Measurements from ENCODE around the gene SEPTIN2.
"Not testable (repeated sequence)": the region's sequence is repeated elsewhere in the genome, so short reads cannot be mapped to it uniquely, and the experiment has no call there.

The SEPTIN2 gene

DNA sequence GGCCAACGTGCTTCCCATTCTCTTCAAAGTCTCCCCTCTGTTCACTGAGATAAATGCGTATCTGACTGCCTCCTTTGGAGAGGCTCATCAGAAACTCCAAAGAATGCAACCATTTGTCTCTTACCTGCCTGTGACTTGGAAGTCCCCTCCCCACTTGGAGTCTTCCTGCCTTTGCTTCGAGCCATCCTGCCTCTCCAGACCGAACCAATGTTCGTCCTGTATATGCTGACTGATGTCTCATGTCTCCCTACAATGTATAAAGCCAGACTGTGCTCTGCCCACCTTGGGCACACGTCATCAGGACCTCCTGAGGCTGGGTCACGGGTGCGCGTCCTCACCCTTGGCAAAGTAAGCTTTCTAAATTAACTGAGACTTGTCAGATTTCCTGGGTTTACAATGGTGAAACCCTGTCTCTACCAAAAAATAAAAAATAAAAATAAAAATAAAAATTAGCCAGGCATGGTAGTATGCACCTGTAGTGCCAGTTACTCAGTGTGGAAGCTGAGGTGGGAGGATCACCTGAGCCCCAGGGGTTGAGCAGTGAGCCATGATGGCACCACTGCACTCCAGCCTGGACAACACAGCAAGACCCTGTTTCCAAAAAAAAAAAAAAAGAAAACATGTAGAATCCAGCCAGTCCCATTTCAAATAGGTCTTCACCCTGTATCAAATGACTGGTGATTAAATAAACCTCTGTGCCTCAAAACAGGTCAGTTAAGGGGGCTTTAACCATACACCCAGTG, 29.2 kb upstream of the SEPTIN2 start:
- TF ChIP-seq Cebpa-rat (IDR thresholded peaks at IDR 0.05): no peak
- Histone ChIP-seq H3K4me2 (no peak overlapping the region), H3K27me3 (no peaks in the 10 kb centered on the region), H3K4me1 (peaks cover 19% of the 10 kb centered on the region), H4K20me1 (peaks cover 97% of the 10 kb centered on the region), H3K9ac (no peak overlapping the region), H3K27ac (no peak overlapping the region), H3K4me3 (no peak overlapping the region), H3K9me3 (no peaks in the 10 kb centered on the region), H3K36me3 (peaks cover 25% of the 10 kb centered on the region; the same call in 1 of the 2 replicates)

DNA sequence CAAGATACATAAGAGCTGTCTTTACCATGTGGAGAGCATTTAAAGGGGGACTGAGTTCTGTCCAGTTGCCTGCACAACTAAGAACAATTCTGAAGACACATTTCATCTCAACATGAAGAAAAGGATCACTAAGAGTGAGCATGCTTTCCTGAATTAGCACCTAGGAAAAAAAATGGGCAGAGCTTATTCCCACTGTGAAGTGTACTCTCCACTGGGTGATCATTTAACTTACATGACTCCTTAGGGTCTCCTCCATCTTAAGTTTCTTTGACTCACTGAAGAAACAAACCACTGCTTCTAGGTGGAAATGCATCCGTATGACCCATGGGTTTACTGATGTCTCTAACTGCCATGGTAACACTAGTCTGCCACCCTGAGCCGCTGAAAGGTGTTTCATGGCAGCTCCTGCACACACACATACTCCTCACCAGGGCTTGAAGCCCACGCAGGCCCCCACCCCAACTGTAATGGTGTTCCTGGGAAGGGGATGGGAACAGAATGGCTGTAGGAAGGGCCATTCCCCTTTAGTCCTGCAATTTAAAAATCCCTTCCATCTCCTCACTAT, 27.3 kb upstream of the SEPTIN2 start:
- H3K27ac ChIP-seq: no peak overlapping the region
- H3K27me3 ChIP-seq: no peaks in the 10 kb centered on the region
- H3K9ac ChIP-seq: no peak overlapping the region
- H3K4me1 ChIP-seq: peaks cover 37% of the 10 kb centered on the region
- H4K20me1 ChIP-seq: peaks cover 98% of the 10 kb centered on the region
- H3K4me2 ChIP-seq: no peak overlapping the region
- peaks cover 25% of the 10 kb centered on the region; the same call in 1 of the 2 replicates for H3K36me3 ChIP-seq
- no peak for TF ChIP-seq Cebpa-rat (IDR thresholded peaks at IDR 0.05)
- H3K4me3 ChIP-seq: no peak overlapping the region
- no peaks in the 10 kb centered on the region for H3K9me3 ChIP-seq

DNA sequence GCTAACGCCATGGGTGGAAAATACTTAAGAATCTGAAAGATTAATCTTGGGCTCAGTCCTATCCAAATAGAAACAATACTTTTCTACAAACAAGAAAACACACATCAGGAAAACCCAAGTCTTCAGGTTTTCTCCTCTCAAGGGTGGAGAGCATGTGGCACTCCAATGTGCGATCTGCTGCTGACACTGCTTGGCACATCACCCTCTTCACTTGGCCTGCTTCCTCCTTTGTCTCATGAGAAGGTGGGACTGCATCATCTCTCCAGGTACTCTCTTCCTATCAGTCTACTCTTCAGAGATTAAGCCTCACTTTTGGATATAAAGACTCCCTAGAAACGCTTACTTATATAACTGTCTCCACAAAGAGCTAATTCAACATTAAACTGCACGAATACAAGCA, 26.7 kb upstream of the SEPTIN2 start:
- Histone ChIP-seq H3K9ac (no peak overlapping the region), H4K20me1 (peaks cover 98% of the 10 kb centered on the region), H3K36me3 (peaks cover 25% of the 10 kb centered on the region; the same call in 1 of the 2 replicates), H3K4me1 (peaks cover 38% of the 10 kb centered on the region), H3K9me3 (no peaks in the 10 kb centered on the region), H3K27me3 (no peaks in the 10 kb centered on the region), H3K4me3 (no peak overlapping the region), H3K27ac (no peak overlapping the region), H3K4me2 (no peak overlapping the region)
- no peak for TF ChIP-seq Cebpa-rat (IDR thresholded peaks at IDR 0.05)

DNA sequence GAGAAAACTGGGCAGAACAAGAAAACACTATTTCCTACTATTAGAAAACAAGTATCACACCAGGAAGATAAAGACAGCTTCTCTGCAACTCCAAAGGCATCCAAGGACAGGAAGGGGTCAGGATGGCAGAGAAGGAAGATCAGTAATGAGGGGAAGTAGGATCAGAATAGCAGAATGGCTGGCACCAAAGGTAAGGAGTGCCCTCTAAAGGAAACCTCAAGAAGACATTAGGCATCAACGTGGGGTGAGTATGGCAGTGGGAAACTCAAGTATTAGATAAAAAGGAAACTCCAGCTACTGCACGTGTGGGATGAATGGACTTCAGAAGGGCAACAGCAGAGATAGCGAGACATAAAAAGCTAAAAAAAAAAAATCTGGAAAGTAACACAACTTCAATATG, 26.1 kb upstream of the SEPTIN2 start:
- Histone ChIP-seq H3K27ac (no peak overlapping the region), H3K9ac (no peak overlapping the region), H3K36me3 (peaks cover 25% of the 10 kb centered on the region; the same call in 1 of the 2 replicates), H3K4me3 (no peak overlapping the region), H3K4me1 (peaks cover 32% of the 10 kb centered on the region), H3K4me2 (no peak overlapping the region), H3K9me3 (no peaks in the 10 kb centered on the region), H3K27me3 (no peaks in the 10 kb centered on the region), H4K20me1 (peaks cover 97% of the 10 kb centered on the region)
- no peak for TF ChIP-seq Cebpa-rat (IDR thresholded peaks at IDR 0.05)

GRCh38 chr2:241291153-241291552, 24.6 kb upstream of the SEPTIN2 start:
- Histone ChIP-seq H3K27ac (no peak overlapping the region), H3K9ac (no peak overlapping the region), H3K9me3 (0 out of 2 replicates have a peak, but pooled peaks cover 2% of the 10 kb centered on the region), H4K20me1 (peaks cover 89% of the 10 kb centered on the region), H3K36me3 (peaks cover 26% of the 10 kb centered on the region), H3K4me1 (peaks cover 30% of the 10 kb centered on the region), H3K4me2 (no peak overlapping the region), H3K4me3 (no peak overlapping the region), H3K27me3 (no peaks in the 10 kb centered on the region)
- no peak for TF ChIP-seq Cebpa-rat (IDR thresholded peaks at IDR 0.05)

GRCh38 chr2:241291977-241292376, 23.7 kb upstream of the SEPTIN2 start:
- peaks cover 37% of the 10 kb centered on the region for H3K4me1 ChIP-seq
- H3K36me3 ChIP-seq: peaks cover 19% of the 10 kb centered on the region
- H3K27ac ChIP-seq: no peak overlapping the region
- H3K9me3 ChIP-seq: 0 out of 2 replicates have a peak, but pooled peaks cover 2% of the 10 kb centered on the region
- H3K4me3 ChIP-seq: no peak overlapping the region
- no peak overlapping the region for H3K9ac ChIP-seq
- H4K20me1 ChIP-seq: peaks cover 85% of the 10 kb centered on the region
- TF ChIP-seq Cebpa-rat (IDR thresholded peaks at IDR 0.05): no peak
- H3K4me2 ChIP-seq: peak overlapping the region; percentile 7
- H3K27me3 ChIP-seq: no peaks in the 10 kb centered on the region

DNA sequence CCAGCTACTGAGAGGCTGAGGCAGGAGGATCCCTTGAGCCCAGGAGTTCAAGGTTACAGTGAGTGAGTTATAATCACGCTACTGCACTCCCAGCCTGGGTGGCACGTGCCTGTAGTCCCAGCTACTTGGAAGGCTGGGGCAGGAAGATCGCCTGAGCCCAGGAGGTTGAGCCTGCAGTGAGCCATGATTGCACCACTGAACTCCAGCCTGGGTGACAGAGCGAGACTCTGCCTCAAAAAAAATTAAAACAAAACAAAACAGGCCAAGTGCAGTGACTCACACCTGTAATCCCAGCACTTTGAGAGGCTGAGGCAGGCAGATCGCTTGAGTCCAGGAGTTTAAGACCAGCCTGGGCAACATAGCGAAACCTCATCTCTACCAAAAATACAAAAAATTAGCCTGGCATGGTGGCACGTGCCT, 22.3 kb upstream of the SEPTIN2 start:
- not testable (repeated sequence) for H3K27ac ChIP-seq, H3K9me3 ChIP-seq, H3K27me3 ChIP-seq, H3K4me3 ChIP-seq, H3K9ac ChIP-seq
- Histone ChIP-seq H3K4me1 (peaks cover 51% of the 10 kb centered on the region), H3K4me2 (0 out of 2 replicates have a peak overlapping the region, but pooled peaks have one; percentile 8), H4K20me1 (peaks cover 85% of the 10 kb centered on the region), H3K36me3 (peaks cover 25% of the 10 kb centered on the region)

DNA sequence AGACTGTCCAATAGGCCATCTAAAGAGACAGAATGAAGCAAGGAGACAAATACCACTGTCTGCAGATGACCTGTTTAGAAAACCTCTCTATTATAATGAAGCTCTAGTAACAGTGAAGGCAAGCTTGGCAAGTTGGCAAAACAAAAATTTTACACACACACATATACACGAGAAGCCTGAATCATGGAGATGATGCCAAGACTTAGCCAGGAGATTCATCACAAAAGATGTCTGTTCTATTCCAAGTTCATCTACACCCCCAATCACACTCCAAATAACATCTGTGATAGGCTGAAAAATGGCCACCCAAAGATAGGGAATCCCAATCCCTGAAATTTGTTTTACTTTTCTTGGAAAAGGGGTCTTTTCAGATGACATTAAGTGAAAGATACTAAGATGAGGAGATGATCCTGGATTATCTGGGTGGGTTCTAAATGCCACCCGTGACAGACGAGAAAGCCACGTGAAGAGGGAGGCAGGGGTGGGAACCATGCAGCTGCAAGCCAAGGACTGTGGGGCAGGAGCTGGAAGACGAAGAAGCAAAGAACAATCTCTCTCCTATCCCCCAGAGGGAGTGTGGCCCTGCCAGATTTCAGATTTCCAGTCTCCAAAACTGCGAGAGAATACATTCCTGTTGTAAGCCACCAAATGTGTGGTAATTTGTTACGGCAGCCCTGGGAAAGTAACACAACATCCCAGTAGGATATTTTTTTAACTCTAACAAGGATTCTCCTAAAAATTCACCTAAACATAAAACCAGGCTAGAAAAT, 20.2 kb upstream of the SEPTIN2 start:
- Histone ChIP-seq H3K4me1 (peaks cover 64% of the 10 kb centered on the region), H3K4me3 (no peak overlapping the region), H3K27ac (no peak overlapping the region), H3K27me3 (no peaks in the 10 kb centered on the region), H4K20me1 (peaks cover 85% of the 10 kb centered on the region), H3K36me3 (peaks cover 17% of the 10 kb centered on the region), H3K9ac (no peak overlapping the region), H3K4me2 (no peak overlapping the region), H3K9me3 (0 out of 2 replicates have a peak, but pooled peaks cover 2% of the 10 kb centered on the region)
- no peak for TF ChIP-seq Cebpa-rat (IDR thresholded peaks at IDR 0.05)

DNA sequence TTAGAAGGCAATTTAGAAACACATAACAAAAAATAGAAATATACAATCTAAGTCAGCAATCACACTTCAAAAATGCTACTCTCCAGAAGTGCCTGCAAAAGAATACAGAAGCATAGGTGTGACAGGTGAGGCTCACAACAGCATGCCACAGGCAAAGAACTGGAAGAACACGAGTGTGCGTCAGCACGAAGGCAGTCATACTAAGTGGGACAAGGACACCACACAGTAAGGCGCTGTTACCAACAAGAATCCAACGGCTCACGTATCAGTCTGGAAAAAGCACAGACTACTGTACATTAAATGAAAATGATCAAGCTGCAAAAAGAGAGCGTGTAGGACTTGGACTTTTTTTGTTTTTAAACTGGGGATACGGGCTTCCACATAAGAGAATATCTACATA, 19.0 kb upstream of the SEPTIN2 start:
- Histone ChIP-seq H3K27ac (no peak overlapping the region), H3K27me3 (no peaks in the 10 kb centered on the region), H4K20me1 (peaks cover 85% of the 10 kb centered on the region), H3K4me1 (peaks cover 73% of the 10 kb centered on the region), H3K9me3 (0 out of 2 replicates have a peak, but pooled peaks cover 2% of the 10 kb centered on the region), H3K4me2 (peak overlapping the region; percentile 31; the same call in 1 of the 2 replicates), H3K9ac (no peak overlapping the region), H3K4me3 (no peak overlapping the region), H3K36me3 (peaks cover 17% of the 10 kb centered on the region)
- TF ChIP-seq Cebpa-rat (IDR thresholded peaks at IDR 0.05): no peak
